Loucy (cell line): ENCODE data around the gene SCN5A.

Source experiments
- H2AFZ ChIP-seq: fragments of 200-600 bp; sonication (generic); 2 replicates; pipeline ENCODE4 v1.6.0; 2016; ENCODE audit warnings: antibody characterized with exemption, mild to moderate bottlenecking, low read length, moderate library complexity
- H3F3A ChIP-seq: fragments of 200-600 bp; 2 replicates; pipeline ENCODE4 v1.6.0; 2016; ENCODE audit warnings: antibody characterized with exemption, low read depth, mild to moderate bottlenecking
- H3K27me3 ChIP-seq: fragments of 200-600 bp; sonication (generic); 2 replicates; pipeline ENCODE4 v1.6.1; 2014; ENCODE audit warnings: low read length, mild to moderate bottlenecking; ENCODE audit not compliant: insufficient read depth, poor library complexity, severe bottlenecking
- H3K36me3 ChIP-seq: fragments of 200-600 bp; sonication (generic); 2 replicates; pipeline ENCODE4 v1.6.1; 2016; ENCODE audit warnings: low read length; ENCODE audit not compliant: insufficient read depth
- H3K4me1 ChIP-seq: fragments of 200-600 bp; sonication (generic); 2 replicates; pipeline ENCODE4 v1.5.1; 2014; ENCODE audit warnings: low read length, mild to moderate bottlenecking; ENCODE audit not compliant: insufficient read depth, poor library complexity, severe bottlenecking
- H3K4me2 ChIP-seq: fragments of 200-600 bp; sonication (generic); 2 replicates; pipeline ENCODE4 v1.6.0; 2014; ENCODE audit warnings: antibody characterized with exemption, low read length, low read depth, mild to moderate bottlenecking; ENCODE audit not compliant: poor library complexity, severe bottlenecking
- H3K4me3 ChIP-seq: fragments of 200-600 bp; sonication (generic); 2 replicates; pipeline ENCODE4 v1.5.1; 2014; ENCODE audit warnings: low read length, mild to moderate bottlenecking, mixed read lengths; ENCODE audit not compliant: poor library complexity, severe bottlenecking
- H3K79me2 ChIP-seq: fragments of 200-600 bp; sonication (generic); 2 replicates; pipeline ENCODE4 v1.6.1; 2014; ENCODE audit warnings: low read length; ENCODE audit not compliant: insufficient read depth
- H3K9ac ChIP-seq: fragments of 200-600 bp; sonication (generic); 2 replicates; pipeline ENCODE4 v1.6.0; 2014; ENCODE audit warnings: mild to moderate bottlenecking, low read depth, low read length, moderate library complexity; ENCODE audit not compliant: poor library complexity, severe bottlenecking
- H3K9me2 ChIP-seq: fragments of 200-600 bp; sonication (generic); replicated peaks from 2 replicates; pipeline ENCODE4 v1.6.1; 2016; ENCODE audit warnings: low read depth, low read length, mixed read lengths
- H3K9me3 ChIP-seq: fragments of 200-600 bp; sonication (generic); 2 replicates; pipeline ENCODE4 v1.6.1; 2014; ENCODE audit warnings: mild to moderate bottlenecking, antibody characterized with exemption, low read length, low read depth; ENCODE audit not compliant: insufficient read depth
- H4K20me1 ChIP-seq: fragments of 200-600 bp; sonication (generic); 2 replicates; pipeline ENCODE4 v1.6.0; 2014; ENCODE audit warnings: antibody characterized with exemption, low read length, mild to moderate bottlenecking; ENCODE audit not compliant: insufficient read depth, poor library complexity, severe bottlenecking
- EZH2phosphoT487 ChIP-seq: fragments of 200-600 bp; IDR thresholded peaks from 2 replicates; pipeline ENCODE4 v1.6.1; 2018; ENCODE audit warnings: antibody characterized with exemption, mild to moderate bottlenecking, moderate library complexity, borderline replicate concordance
- TF ChIP-seq, protein P1 (sequence below): fragments of 200-600 bp; sonication (generic); conservative IDR thresholded peaks from 2 replicates; pipeline ENCODE4 v1.5.1; 2014; ENCODE audit warnings: mild to moderate bottlenecking, antibody characterized with exemption, low read length

The SCN5A gene

DNA sequence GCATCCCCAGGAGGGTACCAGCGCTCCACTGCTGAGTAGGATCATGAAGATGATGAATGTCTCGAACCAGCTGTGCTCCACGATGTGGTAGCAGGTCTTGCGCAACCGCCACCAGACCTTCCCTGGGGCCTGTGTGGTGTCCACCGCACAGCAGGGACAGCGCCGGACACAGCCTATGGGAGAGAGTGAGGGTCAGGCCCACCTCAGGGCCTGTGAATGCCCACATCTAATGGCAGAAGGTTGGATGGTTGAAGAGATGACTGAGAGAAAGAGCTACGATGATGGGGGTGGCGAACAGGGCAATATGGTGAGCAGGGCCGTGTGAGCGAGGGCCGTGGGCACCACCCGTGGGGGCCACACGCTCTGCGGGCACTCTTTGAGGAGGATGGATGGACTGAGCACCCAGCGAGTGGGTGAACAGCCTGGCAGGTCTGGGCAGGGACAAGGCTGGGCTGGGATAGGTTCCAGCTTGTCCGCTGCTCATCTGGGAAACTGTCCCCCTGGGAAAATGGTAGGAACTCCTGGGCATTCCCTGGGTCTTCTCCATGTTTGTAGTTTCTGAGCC is 74.1 kb downstream of the SCN5A start:
- Histone ChIP-seq H3K4me1 (no peaks in the 10 kb centered on the region), H3K9me3 (no peaks in the 10 kb centered on the region), H3K4me2 (no peak overlapping the region), H3K79me2 (no peaks in the 10 kb centered on the region), H3K9me2 (no peaks in the 10 kb centered on the region), H3F3A (no peaks in the 10 kb centered on the region), H4K20me1 (no peaks in the 10 kb centered on the region), H3K4me3 (no peak overlapping the region), H3K27me3 (no peaks in the 10 kb centered on the region), H2AFZ (no peak overlapping the region), H3K9ac (no peak overlapping the region), H3K36me3 (no peaks in the 10 kb centered on the region)
- TF ChIP-seq, protein P1, sequence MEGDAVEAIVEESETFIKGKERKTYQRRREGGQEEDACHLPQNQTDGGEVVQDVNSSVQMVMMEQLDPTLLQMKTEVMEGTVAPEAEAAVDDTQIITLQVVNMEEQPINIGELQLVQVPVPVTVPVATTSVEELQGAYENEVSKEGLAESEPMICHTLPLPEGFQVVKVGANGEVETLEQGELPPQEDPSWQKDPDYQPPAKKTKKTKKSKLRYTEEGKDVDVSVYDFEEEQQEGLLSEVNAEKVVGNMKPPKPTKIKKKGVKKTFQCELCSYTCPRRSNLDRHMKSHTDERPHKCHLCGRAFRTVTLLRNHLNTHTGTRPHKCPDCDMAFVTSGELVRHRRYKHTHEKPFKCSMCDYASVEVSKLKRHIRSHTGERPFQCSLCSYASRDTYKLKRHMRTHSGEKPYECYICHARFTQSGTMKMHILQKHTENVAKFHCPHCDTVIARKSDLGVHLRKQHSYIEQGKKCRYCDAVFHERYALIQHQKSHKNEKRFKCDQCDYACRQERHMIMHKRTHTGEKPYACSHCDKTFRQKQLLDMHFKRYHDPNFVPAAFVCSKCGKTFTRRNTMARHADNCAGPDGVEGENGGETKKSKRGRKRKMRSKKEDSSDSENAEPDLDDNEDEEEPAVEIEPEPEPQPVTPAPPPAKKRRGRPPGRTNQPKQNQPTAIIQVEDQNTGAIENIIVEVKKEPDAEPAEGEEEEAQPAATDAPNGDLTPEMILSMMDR: no peak
- no peak for TF ChIP-seq EZH2phosphoT487

DNA sequence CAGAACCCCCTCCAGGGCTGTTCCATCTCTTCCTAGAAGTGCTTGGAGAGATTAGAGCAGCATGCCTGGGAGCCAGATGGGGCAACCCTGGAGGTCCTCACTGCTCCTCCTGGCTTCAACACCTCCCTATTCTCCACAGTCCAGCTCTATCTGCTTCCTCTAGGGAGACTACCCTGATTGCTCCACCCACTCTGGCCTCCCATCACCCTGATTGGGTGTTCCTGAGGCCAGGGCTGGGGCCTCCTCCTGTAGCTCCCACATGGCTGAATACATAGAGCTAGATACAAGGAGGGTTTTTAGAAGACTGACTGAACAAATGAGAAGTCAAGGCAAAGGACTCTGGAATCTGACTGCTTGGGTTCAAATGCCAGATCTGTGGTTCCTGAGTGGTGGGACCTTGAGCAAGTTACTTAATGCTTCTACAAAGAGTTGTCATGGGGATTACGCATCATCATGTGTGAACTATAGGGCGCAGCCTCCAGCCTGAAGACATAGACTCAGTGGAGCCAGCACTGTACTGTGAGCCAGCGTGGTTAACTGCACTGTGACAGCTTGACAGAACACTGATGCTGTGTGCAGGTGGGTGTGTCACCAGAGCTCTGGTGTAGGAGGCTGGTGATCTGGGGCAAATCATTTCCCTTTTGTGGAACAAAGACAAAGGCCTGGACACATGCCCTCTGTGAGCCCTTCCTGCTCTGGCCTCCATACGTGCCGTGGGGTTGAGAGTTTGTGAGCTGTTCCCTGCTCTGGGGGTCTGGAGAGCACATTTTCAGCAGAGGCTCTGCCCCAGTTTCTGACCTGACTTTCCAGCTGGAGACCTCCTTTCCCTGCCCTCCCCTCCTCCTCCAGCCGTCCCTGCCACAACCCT is 74.8 kb downstream of the SCN5A start:
- H3K4me3 ChIP-seq: no peak overlapping the region
- no peak overlapping the region for H3K4me2 ChIP-seq
- no peaks in the 10 kb centered on the region for H3K27me3 ChIP-seq
- no peaks in the 10 kb centered on the region for H3K4me1 ChIP-seq
- H3K79me2 ChIP-seq: no peaks in the 10 kb centered on the region
- H3K36me3 ChIP-seq: no peaks in the 10 kb centered on the region
- H3K9me2 ChIP-seq: no peaks in the 10 kb centered on the region
- H3F3A ChIP-seq: no peaks in the 10 kb centered on the region
- TF ChIP-seq, protein P1: no peak
- TF ChIP-seq EZH2phosphoT487: no peak
- no peaks in the 10 kb centered on the region for H4K20me1 ChIP-seq
- H3K9ac ChIP-seq: no peak overlapping the region
- no peak overlapping the region for H2AFZ ChIP-seq
- H3K9me3 ChIP-seq: no peaks in the 10 kb centered on the region

DNA sequence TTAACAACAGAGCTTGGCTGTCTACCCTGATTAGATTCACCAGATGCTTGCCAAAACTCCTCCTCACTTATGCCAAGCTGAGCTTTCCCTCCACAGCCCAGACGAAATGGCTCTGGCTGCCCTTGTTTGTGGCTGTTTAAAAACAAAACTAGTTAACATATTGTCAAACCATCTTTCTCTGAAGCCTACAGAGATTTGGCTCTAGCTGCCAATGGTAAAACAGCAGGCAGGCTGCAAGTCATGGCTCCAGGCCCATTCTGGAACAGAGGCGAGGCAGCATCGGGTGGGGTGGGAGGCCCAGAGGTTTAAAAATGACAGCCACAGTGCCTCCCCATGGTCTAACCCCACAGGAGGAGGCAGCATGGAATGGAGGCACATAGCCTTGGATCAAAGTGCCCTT is 75.9 kb downstream of the SCN5A start:
- Histone ChIP-seq H3K9me2 (no peaks in the 10 kb centered on the region), H2AFZ (no peak overlapping the region), H3K4me1 (no peaks in the 10 kb centered on the region), H3K4me2 (no peak overlapping the region), H4K20me1 (no peaks in the 10 kb centered on the region), H3K27me3 (no peaks in the 10 kb centered on the region), H3F3A (no peaks in the 10 kb centered on the region), H3K9ac (no peak overlapping the region), H3K9me3 (no peaks in the 10 kb centered on the region), H3K4me3 (no peak overlapping the region), H3K36me3 (no peaks in the 10 kb centered on the region), H3K79me2 (no peaks in the 10 kb centered on the region)
- no peak for TF ChIP-seq EZH2phosphoT487
- TF ChIP-seq, protein P1: no peak
